A673 (cell line): ENCODE results near the gene MSS51.

Experiments used
- CTCF ChIP-seq: fragments of 300-800, 200-600 bp; sonication (generic); conservative IDR thresholded peaks from 2 replicates; pipeline ENCODE4 v1.5.1; 2017; ENCODE audit warnings: low read depth, mild to moderate bottlenecking, antibody characterized with exemption, low read length, moderate library complexity, mixed read lengths
- EZH2 ChIP-seq: fragments of 200-600 bp; sonication (generic); IDR thresholded peaks from 2 replicates; pipeline ENCODE4 v1.6.1; 2017; ENCODE audit warnings: borderline replicate concordance, low read depth, mild to moderate bottlenecking, mixed read lengths, antibody characterized with exemption, low read length; ENCODE audit not compliant: poor library complexity, severe bottlenecking

DNA sequence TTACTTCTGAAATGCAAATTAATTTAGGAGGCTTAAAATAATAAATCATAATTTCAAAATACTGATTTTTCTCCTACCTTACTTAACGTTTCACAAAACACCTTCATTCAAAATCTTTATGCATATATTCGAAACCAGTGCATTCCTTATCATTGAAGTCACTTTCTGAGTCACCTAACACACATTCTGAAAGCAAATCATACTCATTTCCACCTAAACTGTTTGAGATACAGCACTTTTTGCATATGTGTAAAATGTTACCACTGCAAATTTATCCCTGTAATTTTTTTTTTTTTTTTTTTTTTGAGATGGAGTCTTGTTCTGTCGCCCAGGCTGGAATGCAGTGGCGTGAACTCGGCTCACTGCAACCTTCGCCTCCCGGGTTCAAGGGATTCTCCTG lies 46.8 kb upstream of the MSS51 start:
- no peak for TF ChIP-seq CTCF
- no peak for TF ChIP-seq EZH2
